BE2C (cell line): ENCODE results near the gene LMOD1.
A peak's percentile ranks its signal among the peaks of the same experiment; 100 is the strongest.

Source experiments
- DNase-seq: peaks from one replicate; pipeline ENCODE4 v3.0.0-alpha.2; 2020
- H3K27me3 ChIP-seq: fragments of 250-450 bp; sonication (Bioruptor Pico); 2 replicates; pipeline ENCODE4 v1.5.1; 2020; ENCODE audit warnings: mild to moderate bottlenecking
- H3K36me3 ChIP-seq: fragments of 250-450 bp; sonication (Bioruptor Pico); 2 replicates; pipeline ENCODE4 v1.5.1; 2020; ENCODE audit warnings: mild to moderate bottlenecking
- H3K4me1 ChIP-seq: fragments of 250-450 bp; sonication (Bioruptor Pico); 2 replicates; pipeline ENCODE4 v1.5.1; 2020
- H3K4me3 ChIP-seq: 2 replicates; pipeline ENCODE4 v1.5.1; 2011; ENCODE audit warnings: low read depth, low read length
- H3K9me3 ChIP-seq: fragments of 250-450 bp; sonication (Bioruptor Pico); 2 replicates; pipeline ENCODE4 v1.5.1; 2020
- CTCF ChIP-seq: IDR thresholded peaks from 2 replicates; pipeline ENCODE4 v1.5.1; 2012; ENCODE audit warnings: mild to moderate bottlenecking, low read depth, low read length

The LMOD1 gene

GRCh38 chr1:201898240-201898894 is 48.0 kb downstream of the LMOD1 start:
- H3K4me3 ChIP-seq, result no peak overlapping the region
- no peaks in the 10 kb centered on the region for H3K9me3 ChIP-seq
- no peak for TF ChIP-seq CTCF
- no peaks in the 10 kb centered on the region for H3K27me3 ChIP-seq
- H3K36me3 ChIP-seq, result no peaks in the 10 kb centered on the region
- DNase-seq, result no peak
- no peaks in the 10 kb centered on the region for H3K4me1 ChIP-seq

- no peaks in the 10 kb centered on the region for H3K27me3 ChIP-seq
- no peaks in the 10 kb centered on the region for H3K36me3 ChIP-seq
- DNase-seq, result no peak
- H3K4me3 ChIP-seq, result no peak overlapping the region
- TF ChIP-seq CTCF, result no peak
- H3K4me1 ChIP-seq, result no peaks in the 10 kb centered on the region
- H3K9me3 ChIP-seq, result no peaks in the 10 kb centered on the region
Measured at GRCh38 chr1:201896951-201897391, 49.4 kb downstream of the LMOD1 start.

GRCh38 chr1:201895913-201896807 is 50.2 kb downstream of the LMOD1 start:
- Histone ChIP-seq H3K27me3 (no peaks in the 10 kb centered on the region), H3K4me3 (no peak overlapping the region), H3K9me3 (no peaks in the 10 kb centered on the region), H3K4me1 (no peaks in the 10 kb centered on the region), H3K36me3 (no peaks in the 10 kb centered on the region)
- peak; percentile 92 for DNase-seq
- peak; percentile 98 for TF ChIP-seq CTCF

GRCh38 chr1:201895120-201895665 is 51.2 kb downstream of the LMOD1 start:
- no peaks in the 10 kb centered on the region for H3K27me3 ChIP-seq
- H3K9me3 ChIP-seq, result no peaks in the 10 kb centered on the region
- TF ChIP-seq CTCF, result no peak
- no peak for DNase-seq
- no peak overlapping the region for H3K4me3 ChIP-seq
- H3K36me3 ChIP-seq, result no peaks in the 10 kb centered on the region
- no peaks in the 10 kb centered on the region for H3K4me1 ChIP-seq

- Histone ChIP-seq H3K27me3 (no peaks in the 10 kb centered on the region), H3K4me3 (no peak overlapping the region), H3K4me1 (no peaks in the 10 kb centered on the region), H3K36me3 (no peaks in the 10 kb centered on the region), H3K9me3 (no peaks in the 10 kb centered on the region)
- TF ChIP-seq CTCF, result no peak
- no peak for DNase-seq
Measured at GRCh38 chr1:201894343-201895119, 51.8 kb downstream of the LMOD1 start.
